Thyroid gland (tissue), 4 donors: ENCODE results near the gene ACAP3. TPM values are rescaled to one million over a fixed set of nuclear protein-coding genes. Genes with fewer than 3 reads are reported as not detected.

ENCODE experiments used
- DNase-seq, 2 donors: peaks; one replicate each; pipeline ENCODE4 v3.0.0-alpha.2; 2019
- H3K27ac ChIP-seq, 3 donors: fragments of 200-600 bp; sonication (generic); 1 replicate in 2 of 3; 2 replicates in 1 of 3; pipeline ENCODE4 v1.5.1; 2016 to 2019; ENCODE audit warnings: mild to moderate bottlenecking in 1 of 3, moderate library complexity in 1 of 3
- H3K27me3 ChIP-seq: fragments of 200-600 bp; sonication (generic); one replicate; pipeline ENCODE4 v1.5.1; 2019
- H3K36me3 ChIP-seq, 2 donors: fragments of 200-600 bp; sonication (generic); one replicate each; pipeline ENCODE4 v1.5.1; 2016 to 2019
- H3K4me1 ChIP-seq, 2 donors: fragments of 200-600 bp; sonication (generic); one replicate each; pipeline ENCODE4 v1.5.1; 2017 to 2019
- H3K4me3 ChIP-seq, 3 donors: fragments of 200-600 bp; sonication (generic); replicated peaks in 1 of 3; 1 replicate in 2 of 3; 2 replicates in 1 of 3; pipeline ENCODE4 v1.5.1; 2016; ENCODE audit warnings: mild to moderate bottlenecking in 1 of 3
- H3K9me3 ChIP-seq: fragments of 200-600 bp; sonication (generic); one replicate; pipeline ENCODE4 v1.5.1; 2017
- CTCF ChIP-seq, 6 experiments: fragments of 200-600 bp in 3 of 6; fragments of 450-650 bp in 3 of 6; sonication (generic) in 3 of 6; IDR thresholded peaks; one replicate each; pipeline ENCODE4 v1.5.1; 2016 to 2019; ENCODE audit warnings: antibody characterized with exemption in 6 of 6, mild to moderate bottlenecking in 2 of 6, inconsistent platforms in 1 of 6, moderate library complexity in 1 of 6
- POLR2A ChIP-seq, 2 donors: fragments of 450-650 bp; IDR thresholded peaks; one replicate each; pipeline ENCODE4 v1.6.1; 2017; ENCODE audit warnings: antibody characterized with exemption in 2 of 2, mild to moderate bottlenecking in 2 of 2, moderate library complexity in 1 of 2
- WGBS, 2 donors: methylation state at CpG; one replicate each; pipeline ENCODE4 v1.1.5; 2017; 5-methylcytosine and 5-hydroxymethylcytosine counted together
- intact Hi-C: fragments of 100-400 bp; cut with DNase I; formaldehyde crosslinking; loops from one replicate; pipeline ENCODE4 v1.15.1; 2023
- total RNA-seq, 4 donors: library from RNA; depleted of rRNA; stranded (reverse); fragments of >200 nt; gene quantifications; one replicate each; pipeline ENCODE4 v1.2.3, GENCODE V29; 2016

Gene ACAP3
- total RNA-seq, 4 donors from 2014 or later, result 31.6 to 51.2 (median 42.1) TPM

- no peak for TF ChIP-seq POLR2A (IDR thresholded peaks at IDR 0.05)
- TF ChIP-seq CTCF (IDR thresholded peaks at IDR 0.05), result no peak
- Histone ChIP-seq H3K4me1 (peaks cover 11 to 12% of the 10 kb centered on the region in 2 donors), H3K4me3 (no peak overlapping the region), H3K27ac (no peak overlapping the region), H3K27me3 (no peaks in the 10 kb centered on the region), H3K9me3 (no peaks in the 10 kb centered on the region), H3K36me3 (no peaks in the 10 kb centered on the region)
- WGBS, 2 donors, result 20 to 69% methylated on average over 1 to 13 of the region's 50 CpGs
- intact Hi-C loops, result no loop called here
- no peak for DNase-seq
Observed at GRCh38 chr1:1286313-1287261, 21.1 kb downstream of the ACAP3 start.

- DNase-seq, result no peak
- intact Hi-C loops, result no loop called here
- Histone ChIP-seq H3K36me3 (no peaks in the 10 kb centered on the region), H3K4me1 (peaks cover 6 to 11% of the 10 kb centered on the region in 2 donors), H3K27me3 (no peaks in the 10 kb centered on the region), H3K9me3 (no peaks in the 10 kb centered on the region), H3K4me3 (no peak overlapping the region), H3K27ac (no peak overlapping the region)
- 22 to 42% methylated on average over 11 to 19 of the region's 37 CpGs for WGBS, 2 donors
- TF ChIP-seq CTCF (IDR thresholded peaks at IDR 0.05) (no peak), POLR2A (IDR thresholded peaks at IDR 0.05) (no peak)
Observed at GRCh38 chr1:1285611-1286311, 22.0 kb downstream of the ACAP3 start.

GRCh38 chr1:1285102-1285571, 22.6 kb downstream of the ACAP3 start:
- intact Hi-C loops, result no loop called here

GRCh38 chr1:1284221-1285101, 23.3 kb downstream of the ACAP3 start:
- no peaks in the 10 kb centered on the region for H3K9me3 ChIP-seq
- 81 to 93% methylated on average over 17 to 19 of the region's 32 CpGs for WGBS, 2 donors
- intact Hi-C loops, result no loop called here
- no peak for DNase-seq
- H3K4me1 ChIP-seq, result peaks cover 6 to 11% of the 10 kb centered on the region in 2 donors
- H3K27me3 ChIP-seq, result no peaks in the 10 kb centered on the region
- no peak overlapping the region for H3K4me3 ChIP-seq
- no peak overlapping the region for H3K27ac ChIP-seq
- no peaks in the 10 kb centered on the region for H3K36me3 ChIP-seq
- TF ChIP-seq CTCF (IDR thresholded peaks at IDR 0.05) (no peak), POLR2A (IDR thresholded peaks at IDR 0.05) (no peak)

More at GRCh38 chr1:1285102-1285571, 22.6 kb downstream of the ACAP3 start:
- Histone ChIP-seq H3K27ac (no peak overlapping the region), H3K4me3 (no peak overlapping the region), H3K36me3 (no peaks in the 10 kb centered on the region), H3K9me3 (no peaks in the 10 kb centered on the region), H3K4me1 (peaks cover 6 to 11% of the 10 kb centered on the region in 2 donors), H3K27me3 (no peaks in the 10 kb centered on the region)
- no peak for DNase-seq
- no peak for TF ChIP-seq POLR2A (IDR thresholded peaks at IDR 0.05)
- no peak for TF ChIP-seq CTCF (IDR thresholded peaks at IDR 0.05)
- WGBS, 2 donors, result 95 to 100% methylated on average over 1 to 8 of the region's 22 CpGs
